ENCODE data around the gene ATP8A2. TPM values are rescaled to one million over a fixed set of nuclear protein-coding genes. Genes with fewer than 3 reads are reported as not detected.

The ATP8A2 gene
- total RNA-seq, 1 experiment from 2014 or later, result 0.26 TPM

- Mint-ChIP-seq H3K4me3 (ENCODE audit: unreplicated experiment) (no peak overlapping the region), H3K9me3 (ENCODE audit: unreplicated experiment) (no peaks in the 10 kb centered on the region), H3K27me3 (ENCODE audit: insufficient read depth, unreplicated experiment) (peaks cover 12% of the 10 kb centered on the region), H3K4me1 (ENCODE audit: insufficient read depth, unreplicated experiment) (no peaks in the 10 kb centered on the region), H3K27ac (ENCODE audit: low read depth, unreplicated experiment) (no peak overlapping the region), H3K36me3 (ENCODE audit: insufficient read depth, unreplicated experiment) (no peaks in the 10 kb centered on the region)
- no peak for DNase-seq (ENCODE audit: unreplicated experiment)
- no TSS peak for BruUV-seq (replicated peaks)
- ChIA-PET CTCF (interaction anchor here (0.7 kb wide), 1 partner anchor 16 kb away, joined by 3 read pairs; no protein-coding TSS in a partner anchor), POLR2A (no interaction called here)
- intact Hi-C loops (cut with micrococcal nuclease), result no loop called here
- no peak for TF ChIP-seq CTCF (IDR thresholded peaks at IDR 0.05; ENCODE audit: unreplicated experiment)
These were observed 434.6 kb downstream of the ATP8A2 start for GRCh38 chr13:25806264-25806974.

GRCh38 chr13:25807562-25807961 is 435.8 kb downstream of the ATP8A2 start:
- Mint-ChIP-seq H3K4me3 (ENCODE audit: unreplicated experiment) (no peak overlapping the region), H3K27ac (ENCODE audit: low read depth, unreplicated experiment) (no peak overlapping the region), H3K4me1 (ENCODE audit: insufficient read depth, unreplicated experiment) (no peaks in the 10 kb centered on the region), H3K9me3 (ENCODE audit: unreplicated experiment) (peaks cover 8% of the 10 kb centered on the region), H3K27me3 (ENCODE audit: insufficient read depth, unreplicated experiment) (peaks cover 12% of the 10 kb centered on the region), H3K36me3 (ENCODE audit: insufficient read depth, unreplicated experiment) (no peaks in the 10 kb centered on the region)
- TF ChIP-seq CTCF (IDR thresholded peaks at IDR 0.05; ENCODE audit: unreplicated experiment), result no peak
- no peak for DNase-seq (ENCODE audit: unreplicated experiment)
- no TSS peak for BruUV-seq (replicated peaks)
- intact Hi-C loops (cut with micrococcal nuclease), result no loop called here
- POLR2A ChIA-PET, result no interaction called here
- CTCF ChIA-PET, result no interaction called here

GRCh38 chr13:25811506-25811905 is 439.7 kb downstream of the ATP8A2 start:
- no peak overlapping the region for H3K4me3 Mint-ChIP-seq (ENCODE audit: unreplicated experiment)
- TF ChIP-seq CTCF (IDR thresholded peaks at IDR 0.05; ENCODE audit: unreplicated experiment), result no peak
- DNase-seq (ENCODE audit: unreplicated experiment), result no peak
- no peaks in the 10 kb centered on the region for H3K4me1 Mint-ChIP-seq (ENCODE audit: insufficient read depth, unreplicated experiment)
- H3K36me3 Mint-ChIP-seq (ENCODE audit: insufficient read depth, unreplicated experiment), result no peaks in the 10 kb centered on the region
- intact Hi-C loops (cut with micrococcal nuclease), result no loop called here
- ChIA-PET CTCF (interaction anchor here (0.9 kb wide), 1 partner anchor 18 kb away, joined by 5 read pairs; no protein-coding TSS in a partner anchor), POLR2A (no interaction called here)
- no TSS peak for BruUV-seq (replicated peaks)
- H3K9me3 Mint-ChIP-seq (ENCODE audit: unreplicated experiment), result peaks cover 8% of the 10 kb centered on the region
- H3K27ac Mint-ChIP-seq (ENCODE audit: low read depth, unreplicated experiment), result no peak overlapping the region
- H3K27me3 Mint-ChIP-seq (ENCODE audit: insufficient read depth, unreplicated experiment), result peaks cover 12% of the 10 kb centered on the region

GRCh38 chr13:25816239-25816638 is 444.5 kb downstream of the ATP8A2 start:
- Mint-ChIP-seq H3K9me3 (ENCODE audit: unreplicated experiment) (peaks cover 8% of the 10 kb centered on the region), H3K27ac (ENCODE audit: low read depth, unreplicated experiment) (no peak overlapping the region), H3K36me3 (ENCODE audit: insufficient read depth, unreplicated experiment) (no peaks in the 10 kb centered on the region), H3K4me1 (ENCODE audit: insufficient read depth, unreplicated experiment) (no peaks in the 10 kb centered on the region), H3K4me3 (ENCODE audit: unreplicated experiment) (no peak overlapping the region), H3K27me3 (ENCODE audit: insufficient read depth, unreplicated experiment) (no peaks in the 10 kb centered on the region)
- no TSS peak for BruUV-seq (replicated peaks)
- POLR2A ChIA-PET, result no interaction called here
- TF ChIP-seq CTCF (IDR thresholded peaks at IDR 0.05; ENCODE audit: unreplicated experiment), result no peak
- DNase-seq (ENCODE audit: unreplicated experiment), result no peak
- intact Hi-C loops (cut with micrococcal nuclease), result no loop called here
- CTCF ChIA-PET, result no interaction called here

All from MCF 10A (cell line).